ENCODE data around the gene WDR82. TPM values are rescaled to one million over a fixed set of nuclear protein-coding genes. Genes with fewer than 3 reads are reported as not detected.

Gene WDR82
- total and polyA plus RNA-seq, 2 experiments from 2014 or later: 24.8 to 52.1 TPM

DNA sequence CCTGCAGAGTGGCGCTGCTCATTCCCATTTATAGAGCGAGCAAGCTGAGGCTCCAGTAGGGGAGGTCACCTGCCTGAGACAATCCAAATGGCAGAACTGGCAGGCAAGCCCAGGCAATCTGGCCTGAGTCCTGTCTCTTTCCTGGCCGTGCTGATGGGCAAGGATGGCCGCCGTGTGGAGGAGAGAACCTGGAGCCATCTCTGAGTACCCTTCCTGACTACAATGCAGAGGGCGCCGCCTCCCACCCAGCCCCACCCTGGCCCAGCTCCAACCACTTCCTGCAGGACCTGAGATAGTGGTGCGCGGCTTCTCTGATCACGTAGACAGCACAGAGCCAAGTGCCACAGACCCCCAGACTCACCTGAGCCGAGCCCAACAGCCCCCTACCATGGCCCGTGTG lies 60.0 kb downstream of the WDR82 start:
- Histone ChIP-seq H4K20me1 (ENCODE audit: insufficient read depth, poor library complexity, severe bottlenecking) (no peaks in the 10 kb centered on the region), H3K4me2 (no peak overlapping the region), H3K27ac (no peak overlapping the region), H2AFZ (no peak overlapping the region), H3K79me2 (no peaks in the 10 kb centered on the region), H3K36me3 (replicated peaks; ENCODE audit: insufficient read depth, low read depth) (no peaks in the 10 kb centered on the region), H3K9me2 (replicated peaks; ENCODE audit: insufficient read depth) (no peaks in the 10 kb centered on the region), H3K9me3 (ENCODE audit: low read depth) (no peaks in the 10 kb centered on the region), H3K27me3 (no peaks in the 10 kb centered on the region), H3K4me3 (no peak overlapping the region), H3K4me1 (ENCODE audit: insufficient read depth) (peaks cover 17% of the 10 kb centered on the region)
- TF ChIP-seq EZH2 (IDR thresholded peaks at IDR 0.05; ENCODE audit: borderline replicate concordance) (no peak), EZH2phosphoT487 (IDR thresholded peaks at IDR 0.05; ENCODE audit: low read depth, severe bottlenecking, unreplicated experiment) (no peak)
- TF ChIP-seq, protein P1, sequence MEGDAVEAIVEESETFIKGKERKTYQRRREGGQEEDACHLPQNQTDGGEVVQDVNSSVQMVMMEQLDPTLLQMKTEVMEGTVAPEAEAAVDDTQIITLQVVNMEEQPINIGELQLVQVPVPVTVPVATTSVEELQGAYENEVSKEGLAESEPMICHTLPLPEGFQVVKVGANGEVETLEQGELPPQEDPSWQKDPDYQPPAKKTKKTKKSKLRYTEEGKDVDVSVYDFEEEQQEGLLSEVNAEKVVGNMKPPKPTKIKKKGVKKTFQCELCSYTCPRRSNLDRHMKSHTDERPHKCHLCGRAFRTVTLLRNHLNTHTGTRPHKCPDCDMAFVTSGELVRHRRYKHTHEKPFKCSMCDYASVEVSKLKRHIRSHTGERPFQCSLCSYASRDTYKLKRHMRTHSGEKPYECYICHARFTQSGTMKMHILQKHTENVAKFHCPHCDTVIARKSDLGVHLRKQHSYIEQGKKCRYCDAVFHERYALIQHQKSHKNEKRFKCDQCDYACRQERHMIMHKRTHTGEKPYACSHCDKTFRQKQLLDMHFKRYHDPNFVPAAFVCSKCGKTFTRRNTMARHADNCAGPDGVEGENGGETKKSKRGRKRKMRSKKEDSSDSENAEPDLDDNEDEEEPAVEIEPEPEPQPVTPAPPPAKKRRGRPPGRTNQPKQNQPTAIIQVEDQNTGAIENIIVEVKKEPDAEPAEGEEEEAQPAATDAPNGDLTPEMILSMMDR (IDR thresholded peaks at IDR 0.05; ENCODE audit: poor library complexity): no peak
- WGBS (ENCODE audit: low lambda C conversion rate, missing lambda C conversion rate): 97% methylated on average over 10 of the region's 12 CpGs
- DNase-seq (ENCODE audit: low spot score): no peak

DNA sequence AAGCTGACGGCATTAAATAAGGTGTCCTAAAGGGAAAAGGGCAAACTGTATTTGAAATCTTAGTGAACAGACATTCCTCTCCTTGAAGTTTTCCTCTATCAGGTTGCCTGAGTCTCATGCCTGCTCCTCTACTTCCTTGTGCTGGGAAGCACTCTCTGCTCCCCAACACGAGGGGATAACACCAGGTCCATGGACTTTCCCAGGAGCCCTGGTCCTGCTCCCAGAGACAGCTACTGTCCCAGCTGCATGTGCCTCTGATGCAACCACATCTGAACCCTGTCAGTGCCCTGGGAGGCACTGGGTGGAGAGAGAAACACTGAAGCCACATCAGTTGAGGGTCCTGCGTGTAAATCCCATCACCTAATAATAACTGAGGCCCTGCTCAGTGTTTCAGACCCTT lies 60.4 kb downstream of the WDR82 start:
- Histone ChIP-seq H3K27me3 (no peaks in the 10 kb centered on the region), H3K4me2 (no peak overlapping the region), H3K79me2 (no peaks in the 10 kb centered on the region), H3K27ac (no peak overlapping the region), H3K9me2 (replicated peaks; ENCODE audit: insufficient read depth) (no peaks in the 10 kb centered on the region), H3K4me3 (no peak overlapping the region), H3K36me3 (replicated peaks; ENCODE audit: insufficient read depth, low read depth) (no peaks in the 10 kb centered on the region), H4K20me1 (ENCODE audit: insufficient read depth, poor library complexity, severe bottlenecking) (no peaks in the 10 kb centered on the region), H3K4me1 (ENCODE audit: insufficient read depth) (peaks cover 17% of the 10 kb centered on the region), H2AFZ (no peak overlapping the region), H3K9me3 (ENCODE audit: low read depth) (no peaks in the 10 kb centered on the region)
- 81% methylated on average over 3 of the region's 3 CpGs for whole genome bisulfite sequencing (ENCODE audit: low lambda C conversion rate, missing lambda C conversion rate)
- DNase-seq (ENCODE audit: low spot score): no peak
- TF ChIP-seq EZH2phosphoT487 (IDR thresholded peaks at IDR 0.05; ENCODE audit: low read depth, severe bottlenecking, unreplicated experiment): no peak
- TF ChIP-seq, protein P1 (IDR thresholded peaks at IDR 0.05; ENCODE audit: poor library complexity): no peak
- no peak for TF ChIP-seq EZH2 (IDR thresholded peaks at IDR 0.05; ENCODE audit: borderline replicate concordance)

DNA sequence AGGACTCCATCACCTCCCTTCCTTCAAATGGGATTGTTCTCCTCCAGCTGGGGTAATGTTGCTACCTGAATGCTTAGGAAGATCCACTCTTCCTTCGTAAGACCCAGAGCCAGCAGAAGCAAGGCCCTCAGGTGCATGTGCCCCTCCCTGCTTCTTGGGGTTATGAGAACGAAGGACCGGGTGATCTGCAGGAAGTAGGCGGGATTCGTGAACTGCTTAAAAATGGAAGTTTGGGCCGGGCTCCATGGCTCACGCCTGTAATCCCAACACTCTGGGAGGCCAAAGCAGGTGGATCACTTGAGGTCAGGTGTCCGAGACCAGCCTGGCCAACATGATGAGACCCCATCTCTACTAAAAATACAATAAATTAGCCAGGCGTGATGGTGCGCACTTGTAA lies 61.0 kb downstream of the WDR82 start:
- peaks cover 17% of the 10 kb centered on the region for H3K4me1 ChIP-seq (ENCODE audit: insufficient read depth)
- no peaks in the 10 kb centered on the region for H3K36me3 ChIP-seq (replicated peaks; ENCODE audit: insufficient read depth, low read depth)
- no peaks in the 10 kb centered on the region for H3K27me3 ChIP-seq
- H2AFZ ChIP-seq: no peak overlapping the region
- no peaks in the 10 kb centered on the region for H3K9me3 ChIP-seq (ENCODE audit: low read depth)
- H3K27ac ChIP-seq: peak overlapping the region; percentile 55
- no peak overlapping the region for H3K4me2 ChIP-seq
- no peak for DNase-seq (ENCODE audit: low spot score)
- H3K9me2 ChIP-seq (replicated peaks; ENCODE audit: insufficient read depth): no peaks in the 10 kb centered on the region
- TF ChIP-seq, protein P1 (IDR thresholded peaks at IDR 0.05; ENCODE audit: poor library complexity): no peak
- no peak for TF ChIP-seq EZH2phosphoT487 (IDR thresholded peaks at IDR 0.05; ENCODE audit: low read depth, severe bottlenecking, unreplicated experiment)
- TF ChIP-seq EZH2 (IDR thresholded peaks at IDR 0.05; ENCODE audit: borderline replicate concordance): no peak
- no peak overlapping the region for H3K4me3 ChIP-seq
- H3K79me2 ChIP-seq: no peaks in the 10 kb centered on the region
- H4K20me1 ChIP-seq (ENCODE audit: insufficient read depth, poor library complexity, severe bottlenecking): no peaks in the 10 kb centered on the region
- WGBS (ENCODE audit: low lambda C conversion rate, missing lambda C conversion rate): 85% methylated on average over 10 of the region's 10 CpGs
